ENCODE results near the gene IL12RB2. TPM values are rescaled to one million over a fixed set of nuclear protein-coding genes. Genes with fewer than 3 reads are reported as not detected.

The IL12RB2 gene
- polyA plus RNA-seq, 3 donors, result not detected

- no peak for TF ChIP-seq CTCF (IDR thresholded peaks at IDR 0.05)
Measured at GRCh38 chr1:67262735-67263134, 44.9 kb upstream of the IL12RB2 start.

GRCh38 chr1:67264152-67264551, 43.5 kb upstream of the IL12RB2 start:
- H3K27ac ChIP-seq (ENCODE audit: low read depth in 1 of 2, low read length in 2 of 2), result no peak overlapping the region
- no peaks in the 10 kb centered on the region for H3K4me1 ChIP-seq (ENCODE audit: control insufficient read depth in 1 of 2, insufficient read depth in 2 of 2, low read length in 2 of 2)
- H3K27me3 ChIP-seq (ENCODE audit: control insufficient read depth in 2 of 2, insufficient read depth in 2 of 2, low read length in 2 of 2), result no peaks in the 10 kb centered on the region
- H3K9me3 Mint-ChIP-seq, result no peaks in the 10 kb centered on the region
- no peak overlapping the region for H3K9ac ChIP-seq (ENCODE audit: insufficient read depth, low read length, poor library complexity, severe bottlenecking)
- H3K79me2 ChIP-seq (ENCODE audit: insufficient read depth, low read length), result no peaks in the 10 kb centered on the region
- no peak for DNase-seq
- peaks cover 6% of the 10 kb centered on the region for H3K4me1 Mint-ChIP-seq
- no peaks in the 10 kb centered on the region for H3K36me3 Mint-ChIP-seq
- H3K9me3 ChIP-seq (replicated peaks in 1 of 2; ENCODE audit: control insufficient read depth in 1 of 2, insufficient read depth in 1 of 2, low read length in 2 of 2), result no peaks in the 10 kb centered on the region
- no peaks in the 10 kb centered on the region for H3K36me3 ChIP-seq (replicated peaks in 1 of 2; ENCODE audit: control insufficient read depth in 1 of 2, insufficient read depth in 2 of 2, low read length in 2 of 2)
- H3K4me3 Mint-ChIP-seq, result no peak overlapping the region
- no peaks in the 10 kb centered on the region for H4K20me1 ChIP-seq (ENCODE audit: insufficient read depth, low read length)
- no peak overlapping the region for H3K4me3 ChIP-seq (replicated peaks in 1 of 3; ENCODE audit: low read depth in 2 of 3, low read length in 3 of 3)
- intact Hi-C loops (cut with micrococcal nuclease), result no loop called here
- H2AFZ ChIP-seq (ENCODE audit: insufficient read depth, low read depth, low read length, poor library complexity, severe bottlenecking), result no peak overlapping the region
- TF ChIP-seq CTCF (IDR thresholded peaks at IDR 0.05), result no peak
- H3K4me2 ChIP-seq (replicated peaks; ENCODE audit: extremely low read depth, low read length, poor library complexity, severe bottlenecking), result no peak overlapping the region
- peaks cover 0 to 2% (median 0%) of the 10 kb centered on the region in 3 donors for H3K27me3 Mint-ChIP-seq (ENCODE audit: low read depth in 3 of 3)
- H3K27ac Mint-ChIP-seq, result no peak overlapping the region

More at GRCh38 chr1:67262735-67263134, 44.9 kb upstream of the IL12RB2 start:
- Histone ChIP-seq H3K4me1 (ENCODE audit: control insufficient read depth in 1 of 2, insufficient read depth in 2 of 2, low read length in 2 of 2) (no peaks in the 10 kb centered on the region), H3K9me3 (replicated peaks in 1 of 2; ENCODE audit: control insufficient read depth in 1 of 2, insufficient read depth in 1 of 2, low read length in 2 of 2) (no peaks in the 10 kb centered on the region), H3K27ac (ENCODE audit: low read depth in 1 of 2, low read length in 2 of 2) (no peak overlapping the region), H3K27me3 (ENCODE audit: control insufficient read depth in 2 of 2, insufficient read depth in 2 of 2, low read length in 2 of 2) (no peaks in the 10 kb centered on the region), H3K9ac (ENCODE audit: insufficient read depth, low read length, poor library complexity, severe bottlenecking) (no peak overlapping the region), H4K20me1 (ENCODE audit: insufficient read depth, low read length) (no peaks in the 10 kb centered on the region), H3K36me3 (replicated peaks in 1 of 2; ENCODE audit: control insufficient read depth in 1 of 2, insufficient read depth in 2 of 2, low read length in 2 of 2) (no peaks in the 10 kb centered on the region), H3K4me3 (replicated peaks in 1 of 3; ENCODE audit: low read depth in 2 of 3, low read length in 3 of 3) (no peak overlapping the region), H2AFZ (ENCODE audit: insufficient read depth, low read depth, low read length, poor library complexity, severe bottlenecking) (no peak overlapping the region), H3K79me2 (ENCODE audit: insufficient read depth, low read length) (no peaks in the 10 kb centered on the region), H3K4me2 (replicated peaks; ENCODE audit: extremely low read depth, low read length, poor library complexity, severe bottlenecking) (no peak overlapping the region)
- no peak overlapping the region for H3K27ac Mint-ChIP-seq
- no peak overlapping the region for H3K4me3 Mint-ChIP-seq
- DNase-seq, result no peak
- H3K4me1 Mint-ChIP-seq, result peaks cover 6% of the 10 kb centered on the region
- intact Hi-C loops (cut with micrococcal nuclease), result no loop called here
- no peaks in the 10 kb centered on the region for H3K9me3 Mint-ChIP-seq
- no CpG with 5 or more reads among the region's 5 CpGs for WGBS (ENCODE audit: insufficient coverage)
- no peaks in the 10 kb centered on the region for H3K36me3 Mint-ChIP-seq
- H3K27me3 Mint-ChIP-seq (ENCODE audit: low read depth in 3 of 3), result peaks cover 0 to 2% (median 0%) of the 10 kb centered on the region in 3 donors
